ENCODE results near the gene TMEM272.

- TF ChIP-seq, protein P1, sequence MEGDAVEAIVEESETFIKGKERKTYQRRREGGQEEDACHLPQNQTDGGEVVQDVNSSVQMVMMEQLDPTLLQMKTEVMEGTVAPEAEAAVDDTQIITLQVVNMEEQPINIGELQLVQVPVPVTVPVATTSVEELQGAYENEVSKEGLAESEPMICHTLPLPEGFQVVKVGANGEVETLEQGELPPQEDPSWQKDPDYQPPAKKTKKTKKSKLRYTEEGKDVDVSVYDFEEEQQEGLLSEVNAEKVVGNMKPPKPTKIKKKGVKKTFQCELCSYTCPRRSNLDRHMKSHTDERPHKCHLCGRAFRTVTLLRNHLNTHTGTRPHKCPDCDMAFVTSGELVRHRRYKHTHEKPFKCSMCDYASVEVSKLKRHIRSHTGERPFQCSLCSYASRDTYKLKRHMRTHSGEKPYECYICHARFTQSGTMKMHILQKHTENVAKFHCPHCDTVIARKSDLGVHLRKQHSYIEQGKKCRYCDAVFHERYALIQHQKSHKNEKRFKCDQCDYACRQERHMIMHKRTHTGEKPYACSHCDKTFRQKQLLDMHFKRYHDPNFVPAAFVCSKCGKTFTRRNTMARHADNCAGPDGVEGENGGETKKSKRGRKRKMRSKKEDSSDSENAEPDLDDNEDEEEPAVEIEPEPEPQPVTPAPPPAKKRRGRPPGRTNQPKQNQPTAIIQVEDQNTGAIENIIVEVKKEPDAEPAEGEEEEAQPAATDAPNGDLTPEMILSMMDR (IDR thresholded peaks at IDR 0.05) = no peak
- TF ChIP-seq FOSL2 (IDR thresholded peaks at IDR 0.05; ENCODE audit: borderline replicate concordance, low read depth) = no peak
- TF ChIP-seq JUND (IDR thresholded peaks at IDR 0.05) = no peak
- TF ChIP-seq ELF1 (IDR thresholded peaks at IDR 0.05) = no peak
- TF ChIP-seq FOXJ3 (CRISPR knock-in tag; IDR thresholded peaks at IDR 0.05) = no peak
- TF ChIP-seq, protein P2, sequence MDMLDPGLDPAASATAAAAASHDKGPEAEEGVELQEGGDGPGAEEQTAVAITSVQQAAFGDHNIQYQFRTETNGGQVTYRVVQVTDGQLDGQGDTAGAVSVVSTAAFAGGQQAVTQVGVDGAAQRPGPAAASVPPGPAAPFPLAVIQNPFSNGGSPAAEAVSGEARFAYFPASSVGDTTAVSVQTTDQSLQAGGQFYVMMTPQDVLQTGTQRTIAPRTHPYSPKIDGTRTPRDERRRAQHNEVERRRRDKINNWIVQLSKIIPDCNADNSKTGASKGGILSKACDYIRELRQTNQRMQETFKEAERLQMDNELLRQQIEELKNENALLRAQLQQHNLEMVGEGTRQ (IDR thresholded peaks at IDR 0.05; ENCODE audit: borderline replicate concordance, low read depth, low read length) = no peak
These were observed 3.7 kb upstream of the TMEM272 start for GRCh38 chr13:51848674-51849073.

All from SK-N-SH (cell line).